ENCODE data around the gene LILRA6. TPM values are rescaled to one million over a fixed set of nuclear protein-coding genes. Genes with fewer than 3 reads are reported as not detected.

The LILRA6 gene
- total RNA-seq, 1 donor from 2014 or later: not detected

DNA sequence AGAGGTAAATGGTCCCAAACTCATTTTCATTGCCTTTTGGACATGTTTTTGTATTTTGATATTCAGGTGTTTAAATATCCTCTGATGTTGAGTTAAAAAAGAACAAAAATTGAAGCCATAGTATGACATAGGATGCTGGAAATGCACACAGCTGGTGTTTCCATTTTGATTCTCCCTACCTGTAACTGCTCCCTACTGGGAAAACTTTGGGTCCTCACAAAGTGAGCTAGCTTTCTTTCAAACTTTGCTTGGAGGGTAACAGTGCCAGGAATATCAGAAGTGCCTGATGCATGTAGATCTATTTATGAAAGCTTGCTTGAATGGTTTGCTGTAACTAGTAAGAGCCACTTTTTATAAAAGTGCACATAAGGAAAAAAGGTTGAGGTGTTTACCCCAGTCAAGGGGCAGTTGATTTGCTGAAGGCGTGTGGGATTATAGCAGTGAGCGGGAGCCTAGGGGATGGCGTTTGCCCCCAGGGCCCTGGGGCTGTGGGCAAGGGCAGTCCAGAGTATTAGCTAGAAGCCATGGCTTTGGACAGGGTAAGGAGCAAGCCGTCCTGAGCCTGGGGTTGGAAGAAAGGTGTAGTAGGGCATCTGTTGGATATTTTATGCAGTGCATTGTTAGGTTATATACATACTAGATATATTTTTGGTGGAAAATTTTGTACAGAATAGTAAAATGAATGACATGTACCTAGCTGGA, 37.7 kb downstream of the LILRA6 start:
- Histone ChIP-seq H3K9ac (ENCODE audit: low read length) (peak overlapping the region; percentile 56), H3K36me3 (ENCODE audit: insufficient read depth, low read length) (peaks cover 51% of the 10 kb centered on the region), H3K4me2 (ENCODE audit: low read length) (peak overlapping the region; percentile 97), H2AFZ (ENCODE audit: low read depth, low read length) (no peak overlapping the region), H3K4me3 (ENCODE audit: insufficient read depth, low read depth, low read length) (no peak overlapping the region), H3K4me1 (ENCODE audit: insufficient read depth, low read length) (peaks cover 55% of the 10 kb centered on the region), H3K79me2 (ENCODE audit: insufficient read depth, low read length) (peaks cover 84% of the 10 kb centered on the region), H3K27me3 (ENCODE audit: insufficient read depth, low read length) (no peaks in the 10 kb centered on the region), H4K20me1 (ENCODE audit: insufficient read depth, low read length) (peaks cover 90% of the 10 kb centered on the region), H3K27ac (ENCODE audit: low read depth, low read length) (no peak overlapping the region), H3K9me3 (ENCODE audit: insufficient read depth, low read depth, low read length) (no peaks in the 10 kb centered on the region)
- Mint-ChIP-seq H3K27ac (ENCODE audit: unreplicated experiment) (no peak overlapping the region), H3K27me3 (ENCODE audit: low read depth, unreplicated experiment) (no peaks in the 10 kb centered on the region), H3K9me3 (ENCODE audit: unreplicated experiment) (no peaks in the 10 kb centered on the region), H3K4me1 (ENCODE audit: low read depth, unreplicated experiment) (peaks cover 44% of the 10 kb centered on the region), H3K36me3 (ENCODE audit: low read depth, unreplicated experiment) (peaks cover 25% of the 10 kb centered on the region), H3K4me3 (ENCODE audit: unreplicated experiment) (peak overlapping the region; percentile 74)
- TF ChIP-seq, protein P1, sequence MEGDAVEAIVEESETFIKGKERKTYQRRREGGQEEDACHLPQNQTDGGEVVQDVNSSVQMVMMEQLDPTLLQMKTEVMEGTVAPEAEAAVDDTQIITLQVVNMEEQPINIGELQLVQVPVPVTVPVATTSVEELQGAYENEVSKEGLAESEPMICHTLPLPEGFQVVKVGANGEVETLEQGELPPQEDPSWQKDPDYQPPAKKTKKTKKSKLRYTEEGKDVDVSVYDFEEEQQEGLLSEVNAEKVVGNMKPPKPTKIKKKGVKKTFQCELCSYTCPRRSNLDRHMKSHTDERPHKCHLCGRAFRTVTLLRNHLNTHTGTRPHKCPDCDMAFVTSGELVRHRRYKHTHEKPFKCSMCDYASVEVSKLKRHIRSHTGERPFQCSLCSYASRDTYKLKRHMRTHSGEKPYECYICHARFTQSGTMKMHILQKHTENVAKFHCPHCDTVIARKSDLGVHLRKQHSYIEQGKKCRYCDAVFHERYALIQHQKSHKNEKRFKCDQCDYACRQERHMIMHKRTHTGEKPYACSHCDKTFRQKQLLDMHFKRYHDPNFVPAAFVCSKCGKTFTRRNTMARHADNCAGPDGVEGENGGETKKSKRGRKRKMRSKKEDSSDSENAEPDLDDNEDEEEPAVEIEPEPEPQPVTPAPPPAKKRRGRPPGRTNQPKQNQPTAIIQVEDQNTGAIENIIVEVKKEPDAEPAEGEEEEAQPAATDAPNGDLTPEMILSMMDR (IDR thresholded peaks at IDR 0.05; ENCODE audit: insufficient read depth, low read depth, low read length): no peak
- FAIRE-seq (no peak), DNase-seq (ENCODE audit: low read depth) (no peak)

GRCh38 chr19:54203151-54203611, 39.4 kb downstream of the LILRA6 start:
- no peak for DNase-seq (ENCODE audit: low read depth)
- Histone ChIP-seq H3K79me2 (ENCODE audit: insufficient read depth, low read length) (peaks cover 80% of the 10 kb centered on the region), H3K27me3 (ENCODE audit: insufficient read depth, low read length) (no peaks in the 10 kb centered on the region), H3K4me1 (ENCODE audit: insufficient read depth, low read length) (peaks cover 38% of the 10 kb centered on the region), H3K9ac (ENCODE audit: low read length) (peak overlapping the region; percentile 93), H3K9me3 (ENCODE audit: insufficient read depth, low read depth, low read length) (no peaks in the 10 kb centered on the region), H4K20me1 (ENCODE audit: insufficient read depth, low read length) (peaks cover 72% of the 10 kb centered on the region), H2AFZ (ENCODE audit: low read depth, low read length) (no peak overlapping the region), H3K4me3 (ENCODE audit: insufficient read depth, low read depth, low read length) (peak overlapping the region; percentile 88), H3K36me3 (ENCODE audit: insufficient read depth, low read length) (peaks cover 51% of the 10 kb centered on the region), H3K4me2 (ENCODE audit: low read length) (peak overlapping the region; percentile 97), H3K27ac (ENCODE audit: low read depth, low read length) (no peak overlapping the region)
- H3K4me3 Mint-ChIP-seq (ENCODE audit: unreplicated experiment): peak overlapping the region; percentile 99
- H3K9me3 Mint-ChIP-seq (ENCODE audit: unreplicated experiment): no peaks in the 10 kb centered on the region
- H3K4me1 Mint-ChIP-seq (ENCODE audit: low read depth, unreplicated experiment): peaks cover 36% of the 10 kb centered on the region
- H3K27me3 Mint-ChIP-seq (ENCODE audit: low read depth, unreplicated experiment): no peaks in the 10 kb centered on the region
- H3K27ac Mint-ChIP-seq (ENCODE audit: unreplicated experiment): peak overlapping the region; percentile 26
- peaks cover 19% of the 10 kb centered on the region for H3K36me3 Mint-ChIP-seq (ENCODE audit: low read depth, unreplicated experiment)
- TF ChIP-seq, protein P1 (IDR thresholded peaks at IDR 0.05; ENCODE audit: insufficient read depth, low read depth, low read length): no peak
- TF ChIP-seq EZH2 (IDR thresholded peaks at IDR 0.05; ENCODE audit: insufficient read depth, low read length): no peak
- no peak for FAIRE-seq

- peak overlapping the region; percentile 97 for H3K4me2 ChIP-seq (ENCODE audit: low read length)
- peaks cover 68% of the 10 kb centered on the region for H3K79me2 ChIP-seq (ENCODE audit: insufficient read depth, low read length)
- FAIRE-seq (no peak), DNase-seq (ENCODE audit: low read depth) (no peak)
- H3K9ac ChIP-seq (ENCODE audit: low read length): peak overlapping the region; percentile 93
- H3K36me3 ChIP-seq (ENCODE audit: insufficient read depth, low read length): peaks cover 42% of the 10 kb centered on the region
- peak overlapping the region; percentile 88 for H3K4me3 ChIP-seq (ENCODE audit: insufficient read depth, low read depth, low read length)
- Mint-ChIP-seq H3K27ac (ENCODE audit: unreplicated experiment) (peak overlapping the region; percentile 100), H3K4me3 (ENCODE audit: unreplicated experiment) (peak overlapping the region; percentile 99), H3K9me3 (ENCODE audit: unreplicated experiment) (no peaks in the 10 kb centered on the region), H3K4me1 (ENCODE audit: low read depth, unreplicated experiment) (peaks cover 32% of the 10 kb centered on the region), H3K27me3 (ENCODE audit: low read depth, unreplicated experiment) (no peaks in the 10 kb centered on the region), H3K36me3 (ENCODE audit: low read depth, unreplicated experiment) (peaks cover 18% of the 10 kb centered on the region)
- TF ChIP-seq EZH2 (IDR thresholded peaks at IDR 0.05; ENCODE audit: insufficient read depth, low read length): no peak
- TF ChIP-seq, protein P1 (IDR thresholded peaks at IDR 0.05; ENCODE audit: insufficient read depth, low read depth, low read length): no peak
- peak overlapping the region; percentile 97 for H3K27ac ChIP-seq (ENCODE audit: low read depth, low read length)
- no peak overlapping the region for H2AFZ ChIP-seq (ENCODE audit: low read depth, low read length)
- H3K9me3 ChIP-seq (ENCODE audit: insufficient read depth, low read depth, low read length): no peaks in the 10 kb centered on the region
- H3K27me3 ChIP-seq (ENCODE audit: insufficient read depth, low read length): no peaks in the 10 kb centered on the region
- H4K20me1 ChIP-seq (ENCODE audit: insufficient read depth, low read length): peaks cover 60% of the 10 kb centered on the region
- peaks cover 38% of the 10 kb centered on the region for H3K4me1 ChIP-seq (ENCODE audit: insufficient read depth, low read length)
These were observed 40.6 kb downstream of the LILRA6 start for GRCh38 chr19:54201980-54202379.

All from astrocyte (in vitro differentiated cells and primary cell).